ENCODE results near the gene DLEC1.

GRCh38 chr3:38019658-38020341, 19.2 kb upstream of the DLEC1 start:
- TF ChIP-seq CTCF (IDR thresholded peaks at IDR 0.05): no peak
- TF ChIP-seq POLR2A (IDR thresholded peaks at IDR 0.05): no peak

Data from gastroesophageal sphincter (tissue), 3 donors.